NK-92 (cell line): ENCODE data around the gene PHF1.

Experiments used
- DNase-seq: peaks from one replicate; lab custom pipeline; 2025; ENCODE audit not compliant: unreplicated experiment; lab: John Stamatoyannopoulos, UW

PHF1 gene

DNA sequence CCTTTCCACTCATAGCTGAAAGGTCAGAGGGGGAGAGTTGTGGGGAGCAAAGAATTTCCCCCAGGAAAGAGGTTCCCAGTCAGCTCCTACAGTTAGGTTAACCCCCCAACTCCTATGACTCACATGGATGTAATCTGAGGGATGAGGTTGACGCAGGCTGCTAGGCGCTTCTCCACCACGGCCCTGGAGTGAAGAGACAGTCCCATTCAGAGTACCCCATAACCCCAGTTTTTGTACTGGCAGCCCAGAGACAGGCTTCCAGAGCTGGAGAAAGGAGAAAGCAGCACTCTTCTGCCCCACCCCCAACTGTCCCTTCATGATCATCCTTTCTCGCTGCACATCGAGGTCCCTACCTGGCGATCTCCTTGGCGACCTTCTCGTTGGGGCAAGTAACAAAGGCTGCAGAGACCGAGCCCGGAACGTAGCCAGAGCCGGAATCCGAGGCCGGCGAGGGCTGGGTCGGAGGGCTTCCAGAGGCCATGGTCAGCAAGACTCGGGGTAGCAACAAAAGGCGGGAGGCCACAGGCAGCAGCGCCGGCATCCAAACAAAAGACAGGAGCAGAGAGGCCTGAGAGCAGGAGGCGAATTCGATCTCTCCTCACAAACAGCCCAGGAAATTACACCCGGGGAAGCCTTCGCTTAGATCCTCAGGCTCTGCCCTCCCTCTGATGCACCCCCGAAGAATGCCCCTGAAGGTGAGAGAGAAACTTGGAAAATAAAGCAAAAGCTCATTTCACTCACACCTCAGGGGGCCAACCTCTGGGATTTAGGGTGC is 6.5 kb downstream of the PHF1 start:
- DNase-seq: no peak

GRCh38 chr6:33417903-33418689 is 7.3 kb downstream of the PHF1 start, which contains the start of gene CUTA:
CUTA (minus strand) TSS chr6:33418107; CDS start chr6:33418000, 107 bp downstream.
- DNase-seq: peak; percentile 93

DNA sequence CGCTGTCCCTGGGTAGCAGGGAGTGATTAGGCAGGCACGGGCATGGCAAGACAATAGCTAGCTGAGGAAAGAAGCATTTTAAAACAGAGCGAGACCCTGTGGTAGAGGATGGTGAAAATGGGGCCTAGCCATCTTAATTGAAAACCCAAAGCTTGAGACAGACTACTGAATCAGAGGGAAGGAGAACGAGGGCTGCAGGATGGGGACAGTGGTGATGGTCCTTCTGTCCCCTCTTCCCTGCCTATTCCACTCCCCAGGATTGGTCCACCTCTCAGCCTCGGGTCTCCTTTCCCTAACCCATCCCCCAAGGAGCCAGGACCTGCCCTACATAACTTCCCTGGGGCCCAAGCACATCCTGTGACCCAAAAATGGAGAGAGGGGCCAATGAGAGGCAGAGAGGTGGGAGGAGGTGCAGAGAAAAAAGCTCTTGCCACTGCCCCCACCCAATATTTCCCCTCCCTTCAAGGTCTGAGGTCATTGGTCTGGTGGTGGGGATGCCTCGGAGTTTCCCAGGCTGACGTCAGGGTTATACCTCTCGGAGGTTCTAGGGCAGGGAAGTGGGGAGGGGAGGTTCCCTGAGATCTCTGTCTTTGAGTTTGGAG is 8.0 kb downstream of the PHF1 start:
- DNase-seq: no peak

DNA sequence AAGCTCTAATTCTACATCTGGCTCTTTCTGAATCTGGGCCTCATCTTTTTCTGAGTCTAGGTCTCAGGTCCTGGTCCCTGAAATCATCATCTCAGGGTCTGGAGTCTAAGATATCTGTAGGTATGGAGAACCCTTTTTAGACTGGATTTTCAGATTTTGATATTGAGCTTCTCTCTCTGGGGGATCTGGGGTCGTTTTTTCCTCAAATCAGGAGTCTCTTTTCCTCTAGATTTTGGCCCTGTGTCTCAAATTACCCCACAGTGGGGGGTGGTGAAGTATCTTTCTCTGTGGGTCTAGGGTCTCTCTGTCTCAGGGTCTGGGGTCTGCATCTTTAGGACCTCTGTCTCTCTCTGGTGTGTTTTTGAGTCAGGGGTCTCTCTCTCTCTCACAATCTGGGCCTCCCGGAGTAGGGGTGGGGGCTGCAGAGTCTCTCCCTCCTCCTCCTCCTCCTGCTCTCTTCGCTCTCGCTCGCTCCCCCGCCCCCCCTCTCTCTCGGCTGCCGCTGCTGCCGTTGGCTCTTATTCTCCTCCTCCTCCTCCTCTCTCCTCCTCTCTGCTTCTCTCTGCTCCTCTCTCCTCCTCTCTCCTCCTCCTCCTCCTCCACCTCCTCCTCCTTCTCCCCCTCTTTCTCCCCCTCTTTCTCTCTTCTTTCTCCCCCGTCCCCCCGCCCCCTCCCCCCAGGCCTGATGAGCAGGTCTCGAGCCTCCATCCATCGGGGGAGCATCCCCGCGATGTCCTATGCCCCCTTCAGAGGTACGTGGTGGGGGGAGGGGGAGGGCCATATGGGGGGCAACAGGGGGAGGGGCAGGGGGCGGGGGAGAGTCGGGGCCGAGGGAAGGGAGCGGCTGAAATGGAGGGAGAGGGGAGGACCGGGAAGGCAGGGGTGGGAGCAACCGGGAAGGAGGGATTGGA is 9.0 kb downstream of the PHF1 start, which contains the start of gene SYNGAP1:
TSS of gene SYNGAP1 (plus strand) at position 486 of the 911 bp plus-strand sequence. CDS start at position 686, 200 bp downstream.
- no peak for DNase-seq

DNA sequence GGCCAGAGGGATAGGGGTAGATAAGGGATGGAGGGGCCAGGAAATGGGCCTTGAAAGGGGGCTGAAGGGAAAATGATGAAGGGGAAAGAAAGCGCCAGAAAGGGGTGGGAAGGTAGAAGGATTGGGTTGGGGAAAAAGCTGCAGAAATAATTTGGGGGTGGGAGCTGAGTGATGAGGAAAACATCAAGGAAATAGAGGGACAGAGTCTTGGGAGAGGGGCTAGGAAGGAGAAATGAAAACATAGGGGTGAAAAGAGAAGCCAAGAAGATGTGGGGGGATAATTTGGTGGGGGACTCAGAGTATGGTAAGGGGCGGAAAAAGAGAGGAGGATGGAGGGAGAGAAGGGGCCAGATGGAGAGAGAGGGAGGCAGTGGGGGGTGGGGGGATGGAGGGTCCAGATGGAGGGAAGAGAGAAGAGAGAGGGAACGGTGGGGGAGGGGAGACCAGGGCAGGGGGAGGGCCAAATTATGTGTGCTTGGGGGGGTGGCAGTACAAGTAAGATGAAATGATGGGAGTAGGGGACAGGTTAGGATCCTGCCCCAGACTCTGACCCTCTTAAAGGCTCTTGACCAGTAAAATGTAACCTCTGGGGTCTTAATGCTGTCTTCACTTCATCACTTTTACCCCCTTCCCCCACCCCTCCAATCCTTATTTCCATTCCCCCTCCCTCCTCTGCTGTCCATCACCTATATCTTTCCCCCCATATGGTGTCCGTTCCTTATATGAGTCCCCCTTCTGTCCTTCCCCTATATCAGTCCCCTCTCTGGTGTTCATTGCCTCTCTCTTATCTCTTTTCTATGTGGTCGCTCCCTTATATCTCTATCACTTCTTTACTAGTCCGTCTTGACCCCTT is 9.9 kb downstream of the PHF1 start:
- DNase-seq: no peak

GRCh38 chr6:33421344-33421643 is 10.5 kb downstream of the PHF1 start:
- DNase-seq: no peak

DNA sequence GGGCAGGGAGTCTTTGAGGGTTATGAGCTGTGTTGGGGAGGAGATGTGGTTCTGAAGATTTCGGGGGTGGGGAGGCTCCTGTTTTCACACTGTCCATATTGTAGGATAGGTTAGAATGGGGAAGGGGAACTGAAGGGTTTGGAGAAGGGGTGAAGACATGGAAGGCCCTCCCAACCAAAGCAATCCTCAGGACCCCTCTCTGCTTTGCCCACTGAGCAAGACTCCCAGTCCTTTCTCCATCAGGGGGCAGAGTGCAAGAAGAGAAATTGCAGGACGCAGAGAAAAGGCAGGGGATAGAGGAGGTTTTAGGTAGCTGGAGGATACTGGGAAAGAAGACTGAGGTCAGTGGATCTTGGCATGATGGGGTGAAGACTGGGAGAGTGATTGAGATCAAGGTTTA is 13.0 kb downstream of the PHF1 start:
- no peak for DNase-seq

DNA sequence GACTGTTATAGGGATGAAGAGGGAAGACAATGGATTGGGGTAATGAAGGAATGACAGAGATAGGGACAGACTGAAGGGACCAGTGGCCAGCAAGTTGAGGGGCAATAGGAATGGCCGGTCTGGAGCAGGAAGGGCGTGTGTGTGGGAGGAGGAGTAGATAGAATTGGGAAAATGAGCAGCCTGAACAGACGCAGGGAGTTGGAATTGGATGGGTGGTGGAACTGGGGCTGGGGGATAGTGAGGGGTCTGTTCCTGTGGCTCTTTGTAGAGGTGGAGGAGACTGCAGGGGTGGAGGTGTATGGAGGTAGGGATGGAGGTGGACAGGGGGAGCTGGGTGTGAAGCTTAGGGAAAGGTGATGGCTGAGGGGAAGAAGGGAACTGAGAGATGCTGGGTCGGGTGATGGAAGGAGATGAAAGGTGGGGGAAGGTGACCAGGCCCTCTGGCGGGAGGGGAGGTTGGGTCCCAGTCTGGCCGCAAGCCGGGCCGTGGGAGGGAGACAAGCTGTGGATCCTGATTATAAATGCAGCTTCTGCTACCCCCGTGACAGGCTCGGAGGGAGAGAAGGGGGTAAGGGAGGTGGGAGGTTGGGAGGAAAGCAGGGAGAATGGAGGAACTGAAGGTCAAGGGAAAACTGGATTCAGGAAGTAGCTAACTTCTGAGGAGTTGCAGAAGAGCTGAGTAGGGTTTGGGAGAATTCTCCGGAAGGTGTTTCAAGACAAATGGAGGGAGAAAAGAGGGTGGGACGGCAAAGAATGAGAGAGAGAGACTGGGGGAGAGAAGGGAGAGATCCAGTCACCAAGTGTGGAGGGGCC is 14.2 kb downstream of the PHF1 start:
- no peak for DNase-seq

DNA sequence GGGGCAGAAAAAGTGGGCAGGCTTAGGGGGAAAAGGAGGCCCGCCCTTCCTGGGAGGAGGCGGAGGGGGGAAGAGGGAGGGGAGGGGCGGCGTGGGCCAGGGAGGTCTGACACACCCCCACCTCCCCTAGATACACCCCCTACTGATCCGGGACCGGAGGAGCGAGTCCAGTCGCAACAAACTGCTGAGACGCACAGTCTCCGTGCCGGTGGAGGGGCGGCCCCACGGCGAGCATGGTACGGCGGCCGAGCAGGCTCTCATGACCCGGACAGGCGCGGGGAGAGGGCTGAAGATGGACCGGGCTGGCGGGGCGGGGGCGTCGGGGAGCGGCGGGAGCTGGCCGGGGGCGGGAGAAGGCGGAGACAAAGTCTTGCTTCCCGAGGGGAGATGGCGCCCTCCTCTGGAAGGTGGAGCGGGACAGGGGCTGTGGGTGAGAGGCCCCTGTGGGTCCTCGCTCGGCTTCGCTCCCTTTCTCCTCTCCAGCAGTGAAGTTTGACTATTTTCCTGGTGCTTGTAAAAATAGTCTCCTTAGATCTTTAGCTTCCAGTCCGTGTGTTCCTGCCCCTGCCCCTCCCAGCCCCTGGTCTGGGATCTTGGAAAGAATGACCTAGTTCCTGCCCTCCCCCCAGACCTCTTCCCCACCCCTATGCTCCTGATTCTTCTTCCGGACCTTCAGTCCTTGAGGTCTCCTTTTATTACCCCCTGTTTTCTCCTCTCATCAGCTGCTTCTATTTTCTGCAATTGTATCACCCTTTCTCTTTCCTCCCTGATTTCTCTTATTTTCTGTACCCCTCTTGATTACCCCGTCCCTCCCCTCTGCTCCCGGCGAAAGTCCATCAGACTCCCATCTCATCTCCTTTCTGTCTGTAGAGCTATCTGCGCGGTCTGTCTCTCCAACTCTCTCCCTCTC is 15.1 kb downstream of the PHF1 start:
- DNase-seq: peak; percentile 16

GRCh38 chr6:33426590-33427511 is 16.0 kb downstream of the PHF1 start:
- no peak for DNase-seq

DNA sequence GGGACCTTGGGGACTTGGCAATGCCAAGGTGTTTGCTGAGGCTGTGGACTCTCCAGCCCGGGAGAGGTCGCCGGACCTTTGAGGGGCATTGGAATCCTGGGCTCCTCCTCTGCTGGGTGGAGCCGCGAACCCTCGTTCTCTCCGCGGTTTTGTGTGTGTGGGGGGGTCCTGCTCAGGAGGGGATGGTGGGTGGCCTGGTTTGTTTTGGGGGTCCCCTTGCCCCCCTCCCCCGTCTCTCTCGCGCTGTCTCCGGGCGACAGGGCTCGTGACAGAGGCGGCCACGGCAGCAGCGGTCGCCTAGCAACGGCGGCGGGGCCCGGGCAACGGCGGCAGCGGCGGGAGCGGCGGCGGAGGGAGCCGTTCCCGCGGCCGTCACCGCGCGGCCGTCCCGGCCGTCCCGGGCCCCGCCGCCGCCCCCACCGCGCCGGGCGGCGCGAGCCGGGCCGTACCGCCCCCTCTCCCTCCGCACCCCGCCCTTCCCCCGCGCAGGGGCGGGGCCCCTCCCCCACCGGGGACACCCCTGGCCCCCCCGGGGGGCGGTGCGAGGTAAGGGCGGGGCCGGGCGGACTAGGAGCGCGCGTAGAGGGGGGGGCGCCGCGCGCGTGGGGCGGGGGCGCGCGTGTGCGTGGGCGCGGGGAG is 16.9 kb downstream of the PHF1 start:
- DNase-seq: no peak

GRCh38 chr6:33428224-33428965 is 17.6 kb downstream of the PHF1 start:
- DNase-seq: no peak

DNA sequence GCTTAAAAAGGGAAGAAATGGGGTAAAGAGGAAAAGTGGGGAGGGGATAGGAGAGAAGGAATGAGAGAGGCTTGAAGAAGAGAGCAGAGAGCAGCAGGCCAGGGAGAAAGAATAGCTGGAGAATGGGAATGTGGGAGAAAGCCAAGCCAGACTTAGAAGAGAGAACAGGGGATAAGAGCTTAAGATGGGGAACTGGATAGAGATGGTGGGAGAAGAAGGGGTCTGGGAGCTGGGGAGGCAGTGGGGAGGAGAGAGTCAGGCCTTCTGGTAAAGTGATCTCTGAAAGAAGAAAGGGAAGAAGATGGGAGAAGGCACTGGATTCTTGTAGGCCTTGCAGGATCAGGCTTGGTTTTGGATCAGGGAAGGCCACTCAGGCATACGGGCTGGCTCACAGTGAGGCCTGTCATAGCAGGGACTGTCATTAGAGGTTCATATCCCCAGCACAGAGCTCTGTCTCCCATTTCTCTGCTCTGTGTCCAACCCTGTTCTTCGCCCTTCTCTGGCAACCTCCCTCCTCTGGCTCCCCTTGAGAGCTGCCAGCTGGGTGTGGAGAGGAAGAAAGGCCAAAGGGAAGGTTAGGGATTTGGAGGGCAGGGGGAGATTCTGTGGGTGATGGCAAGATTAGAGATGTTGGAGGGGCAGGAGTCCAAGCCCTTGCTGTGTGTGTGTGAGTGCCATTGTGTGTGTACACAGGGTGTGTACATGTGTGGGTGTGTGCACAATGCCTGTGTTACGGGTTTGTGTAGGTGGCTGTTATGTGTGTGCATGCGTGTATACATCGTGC is 18.3 kb downstream of the PHF1 start:
- no peak for DNase-seq

DNA sequence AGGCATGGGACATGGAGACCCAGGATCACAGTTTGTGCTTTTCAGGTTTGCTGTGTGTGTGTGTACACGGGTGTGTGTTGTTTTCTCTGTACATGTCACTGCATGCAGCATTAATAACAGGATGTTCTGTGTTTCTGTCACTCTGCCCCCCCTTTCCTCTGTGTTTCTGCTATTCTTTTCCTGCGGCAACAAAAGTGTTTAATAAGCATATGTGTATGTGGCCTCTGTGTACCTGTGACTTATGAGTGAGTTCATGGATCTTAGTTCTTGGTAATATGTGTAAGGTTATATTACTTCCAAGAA is 18.9 kb downstream of the PHF1 start:
- DNase-seq: no peak

DNA sequence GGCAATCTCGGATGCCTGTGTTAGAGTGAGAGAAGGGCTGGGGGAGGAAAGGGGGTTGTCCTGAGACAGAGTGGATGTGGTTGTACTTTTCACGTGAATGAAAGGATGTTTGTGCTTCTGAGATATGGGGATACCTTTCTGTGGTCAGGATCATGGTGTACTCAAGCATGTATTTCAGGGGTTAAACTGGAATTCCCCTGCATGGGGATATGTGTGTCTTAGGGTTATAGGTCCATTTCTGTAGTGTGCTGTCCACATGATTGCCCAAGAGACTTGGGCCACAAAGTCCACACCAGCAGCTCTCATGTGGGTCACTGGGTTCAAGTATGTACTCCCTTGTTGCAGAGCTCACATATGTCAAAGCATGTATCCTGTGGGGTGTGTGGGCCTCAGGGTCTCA is 19.5 kb downstream of the PHF1 start:
- no peak for DNase-seq
